ENCODE measurements around the gene KDM5B. TPM values are rescaled to one million over a fixed set of nuclear protein-coding genes. Genes with fewer than 3 reads are reported as not detected.

Gene KDM5B
- total RNA-seq, 4 donors from 2014 or later = 50.5 to 104 (median 71.7) TPM

- TF ChIP-seq, protein P1, sequence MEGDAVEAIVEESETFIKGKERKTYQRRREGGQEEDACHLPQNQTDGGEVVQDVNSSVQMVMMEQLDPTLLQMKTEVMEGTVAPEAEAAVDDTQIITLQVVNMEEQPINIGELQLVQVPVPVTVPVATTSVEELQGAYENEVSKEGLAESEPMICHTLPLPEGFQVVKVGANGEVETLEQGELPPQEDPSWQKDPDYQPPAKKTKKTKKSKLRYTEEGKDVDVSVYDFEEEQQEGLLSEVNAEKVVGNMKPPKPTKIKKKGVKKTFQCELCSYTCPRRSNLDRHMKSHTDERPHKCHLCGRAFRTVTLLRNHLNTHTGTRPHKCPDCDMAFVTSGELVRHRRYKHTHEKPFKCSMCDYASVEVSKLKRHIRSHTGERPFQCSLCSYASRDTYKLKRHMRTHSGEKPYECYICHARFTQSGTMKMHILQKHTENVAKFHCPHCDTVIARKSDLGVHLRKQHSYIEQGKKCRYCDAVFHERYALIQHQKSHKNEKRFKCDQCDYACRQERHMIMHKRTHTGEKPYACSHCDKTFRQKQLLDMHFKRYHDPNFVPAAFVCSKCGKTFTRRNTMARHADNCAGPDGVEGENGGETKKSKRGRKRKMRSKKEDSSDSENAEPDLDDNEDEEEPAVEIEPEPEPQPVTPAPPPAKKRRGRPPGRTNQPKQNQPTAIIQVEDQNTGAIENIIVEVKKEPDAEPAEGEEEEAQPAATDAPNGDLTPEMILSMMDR (IDR thresholded peaks at IDR 0.05) = no peak
- TF ChIP-seq EP300 (IDR thresholded peaks at IDR 0.05; ENCODE audit: low read depth) (no peak), POLR2A (IDR thresholded peaks at IDR 0.05) (no peak), POLR2AphosphoS5 (IDR thresholded peaks at IDR 0.05) (no peak)
- intact Hi-C loops (cut with DNase I; ENCODE audit: low total_unique reads) = loop anchor here (1.0 kb wide), 1 partner anchor 26 kb away; no protein-coding TSS in a partner anchor
- Histone ChIP-seq H3K9me3 (no peaks in the 10 kb centered on the region), H3K4me1 (no peaks in the 10 kb centered on the region), H3K4me3 (no peak overlapping the region), H3K27ac (no peak overlapping the region), H3K36me3 (no peaks in the 10 kb centered on the region), H3K27me3 (no peaks in the 10 kb centered on the region)
- in situ Hi-C loops (cut with MboI; ENCODE audit: low pct_ligation_motif_present in 1 of 4, low pct_unique_long_range_greater_than_20kb in 1 of 4, low sequenced_read_pairs in 3 of 4) = no loop called here
- WGBS, 2 donors (ENCODE audit: low coverage in 1 of 2) = 80 to 91% methylated on average over 1 to 7 of the region's 7 CpGs
- no peak for DNase-seq
Observed at GRCh38 chr1:202825748-202826147, 17.5 kb upstream of the KDM5B start.

DNA sequence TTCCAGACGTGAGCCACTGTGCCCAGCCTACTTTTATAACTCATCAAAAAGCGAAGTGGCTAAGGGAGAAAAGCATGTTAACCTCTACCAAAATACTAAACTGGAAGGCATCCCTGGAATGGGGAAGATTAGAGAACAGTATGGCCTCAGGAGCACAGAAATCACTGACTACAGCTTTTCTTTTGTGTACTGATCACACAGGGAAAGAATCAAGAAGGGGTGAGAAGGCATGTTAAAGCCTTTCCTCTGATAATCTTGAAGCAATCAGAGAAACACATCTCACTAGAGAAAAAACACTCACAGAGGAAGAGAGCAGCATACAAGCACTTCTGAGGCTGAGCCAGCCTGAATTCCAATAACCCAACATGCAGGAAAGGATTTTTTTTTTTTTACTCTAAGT lies 13.2 kb upstream of the KDM5B start:
- no peak overlapping the region for H3K27ac ChIP-seq
- intact Hi-C loops (cut with DNase I; ENCODE audit: low total_unique reads) = no loop called here
- TF ChIP-seq POLR2A (IDR thresholded peaks at IDR 0.05) = no peak
- no peak for TF ChIP-seq EP300 (IDR thresholded peaks at IDR 0.05; ENCODE audit: low read depth)
- TF ChIP-seq, protein P1 (IDR thresholded peaks at IDR 0.05) = no peak
- TF ChIP-seq POLR2AphosphoS5 (IDR thresholded peaks at IDR 0.05) = no peak
- H3K36me3 ChIP-seq = no peaks in the 10 kb centered on the region
- WGBS, 2 donors (ENCODE audit: low coverage in 1 of 2) = 50 to 57% methylated on average over 1 to 2 of the region's 2 CpGs
- H3K4me3 ChIP-seq = no peak overlapping the region
- in situ Hi-C loops (cut with MboI; ENCODE audit: low pct_ligation_motif_present in 1 of 4, low pct_unique_long_range_greater_than_20kb in 1 of 4, low sequenced_read_pairs in 3 of 4) = no loop called here
- no peaks in the 10 kb centered on the region for H3K4me1 ChIP-seq
- DNase-seq = no peak
- no peaks in the 10 kb centered on the region for H3K9me3 ChIP-seq
- no peaks in the 10 kb centered on the region for H3K27me3 ChIP-seq

- intact Hi-C loops (cut with DNase I; ENCODE audit: low total_unique reads) = no loop called here
- no peak for DNase-seq
- in situ Hi-C loops (cut with MboI; ENCODE audit: low pct_ligation_motif_present in 1 of 4, low pct_unique_long_range_greater_than_20kb in 1 of 4, low sequenced_read_pairs in 3 of 4) = no loop called here
- WGBS, 2 donors (ENCODE audit: low coverage in 1 of 2) = 38 to 50% methylated on average over 1 of the region's 1 CpG
- no peaks in the 10 kb centered on the region for H3K27me3 ChIP-seq
- no peak overlapping the region for H3K4me3 ChIP-seq
- no peaks in the 10 kb centered on the region for H3K36me3 ChIP-seq
- TF ChIP-seq EP300 (IDR thresholded peaks at IDR 0.05; ENCODE audit: low read depth) = no peak
- TF ChIP-seq POLR2A (IDR thresholded peaks at IDR 0.05) = no peak
- TF ChIP-seq, protein P1 (IDR thresholded peaks at IDR 0.05) = no peak
- no peak for TF ChIP-seq POLR2AphosphoS5 (IDR thresholded peaks at IDR 0.05)
- no peak overlapping the region for H3K27ac ChIP-seq
- peaks cover 0 to 4% (median 0%) of the 10 kb centered on the region in 4 donors for H3K4me1 ChIP-seq
- H3K9me3 ChIP-seq = no peaks in the 10 kb centered on the region
Observed at GRCh38 chr1:202818819-202819218, 10.6 kb upstream of the KDM5B start.

GRCh38 chr1:202815120-202815519 lies 6.9 kb upstream of the KDM5B start:
- H3K9me3 ChIP-seq = no peaks in the 10 kb centered on the region
- intact Hi-C loops (cut with DNase I; ENCODE audit: low total_unique reads) = no loop called here
- TF ChIP-seq, protein P1 (IDR thresholded peaks at IDR 0.05) = no peak
- TF ChIP-seq EP300 (IDR thresholded peaks at IDR 0.05; ENCODE audit: low read depth) (no peak), POLR2A (IDR thresholded peaks at IDR 0.05) (no peak), POLR2AphosphoS5 (IDR thresholded peaks at IDR 0.05) (no peak)
- in situ Hi-C loops (cut with MboI; ENCODE audit: low pct_ligation_motif_present in 1 of 4, low pct_unique_long_range_greater_than_20kb in 1 of 4, low sequenced_read_pairs in 3 of 4) = no loop called here
- H3K4me3 ChIP-seq = no peak overlapping the region
- no peak for DNase-seq
- H3K27ac ChIP-seq = no peak overlapping the region
- no peaks in the 10 kb centered on the region for H3K27me3 ChIP-seq
- WGBS, 2 donors (ENCODE audit: low coverage in 1 of 2) = 39 to 44% methylated on average over 3 to 10 of the region's 10 CpGs
- H3K4me1 ChIP-seq = peaks cover 0 to 25% (median 13%) of the 10 kb centered on the region in 4 donors
- H3K36me3 ChIP-seq = no peaks in the 10 kb centered on the region

All from transverse colon (tissue), 4 donors.